Dedifferentiated amniotic fluid mesenchymal stem cell (primary cell): ENCODE measurements around the gene LRRK2.
"Not testable (repeated sequence)": the region's sequence is repeated elsewhere in the genome, so short reads cannot be mapped to it uniquely, and the experiment has no call there.

Source experiments
- DNase-seq: peaks from one replicate; pipeline ENCODE4 v3.0.0-alpha.2; 2016; ENCODE audit errors: extremely low spot score

The LRRK2 gene

GRCh38 chr12:40212566-40212965 is 12.2 kb upstream of the LRRK2 start:
- DNase-seq = no peak

- DNase-seq = no peak
Measured at GRCh38 chr12:40215982-40216381, 8.8 kb upstream of the LRRK2 start.

- no peak for DNase-seq
Measured at GRCh38 chr12:40216516-40217288, 8.1 kb upstream of the LRRK2 start.

- DNase-seq = no peak
Measured at GRCh38 chr12:40219760-40220159, 5.0 kb upstream of the LRRK2 start.

GRCh38 chr12:40222247-40222646 is 2.5 kb upstream of the LRRK2 start:
- DNase-seq = no peak

GRCh38 chr12:40223646-40224045 is 1.2 kb upstream of the LRRK2 start:
- no peak for DNase-seq

- no peak for DNase-seq
Measured at GRCh38 chr12:40225337-40225983, 663 bp downstream of the LRRK2 start.

GRCh38 chr12:40225984-40226602 is 1.3 kb downstream of the LRRK2 start:
- DNase-seq = no peak

- DNase-seq = peak; percentile 78
Measured at GRCh38 chr12:40226705-40227104, 1.9 kb downstream of the LRRK2 start.

- no peak for DNase-seq
Measured at GRCh38 chr12:40227447-40227846, 2.6 kb downstream of the LRRK2 start.

GRCh38 chr12:40228727-40229126 is 3.9 kb downstream of the LRRK2 start:
- DNase-seq = no peak

- no peak for DNase-seq
Measured at GRCh38 chr12:40229690-40230651, 5.2 kb downstream of the LRRK2 start.

GRCh38 chr12:40232602-40233001 is 7.8 kb downstream of the LRRK2 start:
- DNase-seq = no peak

- no peak for DNase-seq
Measured at GRCh38 chr12:40233741-40234367, 9.1 kb downstream of the LRRK2 start.

- DNase-seq = no peak
Measured at GRCh38 chr12:40236357-40236850, 11.6 kb downstream of the LRRK2 start.

- DNase-seq = peak; percentile 38
Measured at GRCh38 chr12:40238266-40238902, 13.6 kb downstream of the LRRK2 start.

- no peak for DNase-seq
Measured at GRCh38 chr12:40238979-40239378, 14.2 kb downstream of the LRRK2 start.

GRCh38 chr12:40240779-40241178 is 16.0 kb downstream of the LRRK2 start:
- no peak for DNase-seq

GRCh38 chr12:40241741-40242140 is 16.9 kb downstream of the LRRK2 start:
- peak; percentile 81 for DNase-seq

GRCh38 chr12:40244526-40245156 is 19.8 kb downstream of the LRRK2 start:
- DNase-seq = not testable (repeated sequence)
